Endothelial cell of umbilical vein (primary cell): Measurements from ENCODE around the gene AUTS2. TPM values are rescaled to one million over a fixed set of nuclear protein-coding genes. Genes with fewer than 3 reads are reported as not detected.

Experiments used
- BruUV-seq: library from RNA; stranded (reverse); fragments of 400-500 nt; replicated peaks from 2 replicates; lab custom pipeline; 2021; lab: Mats Ljungman, UMichigan
- CTCF ChIA-PET: fragments of 300-600, 350-600 bp; sonication (Branson Sonifier 250); formaldehyde crosslinking; loops from one replicate; lab custom pipeline; 2021; ENCODE audit warnings: antibody characterized with exemption, inconsistent platforms; lab: Charles Lee
- POLR2A ChIA-PET: fragments of 300-600, 350-600 bp; sonication (Branson Sonifier 250); formaldehyde crosslinking; loops from one replicate; lab custom pipeline; 2021; ENCODE audit warnings: antibody characterized with exemption, inconsistent platforms; lab: Charles Lee
- DNase-seq: peaks from one replicate; pipeline ENCODE4 v3.0.0-alpha.2; 2011; ENCODE audit warnings: low read depth, low spot score
- FAIRE-seq: peaks from 2 replicates; lab custom pipeline; 2011; peaks lifted over from hg19 to GRCh38; lab: Jason Lieb, UNC
- H2AFZ ChIP-seq: 2 replicates; pipeline ENCODE4 v1.6.0; 2012; ENCODE audit warnings: low read depth, low read length, control low read depth, inconsistent platforms
- H3K27ac ChIP-seq: 2 replicates; pipeline ENCODE4 v1.5.1; 2011; ENCODE audit warnings: low read depth, mild to moderate bottlenecking, control low read depth, low read length, moderate library complexity; ENCODE audit not compliant: insufficient read depth
- H3K27me3 ChIP-seq, 2 experiments: 2 replicates each; pipeline versions ENCODE4 v1.6.0 to v1.6.1; 2011; ENCODE audit warnings: low read length in 2 of 2, mixed read lengths in 1 of 2; ENCODE audit not compliant: control insufficient read depth in 2 of 2, insufficient read depth in 2 of 2
- H3K36me3 ChIP-seq, 2 experiments: 2 replicates in 1 of 2; 3 replicates in 1 of 2; pipeline ENCODE4 v1.5.1; 2011; ENCODE audit warnings: low read length in 2 of 2, mild to moderate bottlenecking in 1 of 2, moderate library complexity in 1 of 2; ENCODE audit not compliant: control insufficient read depth in 2 of 2, insufficient read depth in 2 of 2; ENCODE audit errors: extremely low read depth in 1 of 2
- H3K4me1 ChIP-seq: 3 replicates; pipeline ENCODE4 v1.5.1; 2011; ENCODE audit warnings: mild to moderate bottlenecking, low read length; ENCODE audit not compliant: control insufficient read depth, insufficient read depth; ENCODE audit errors: extremely low read depth
- H3K4me2 ChIP-seq: 2 replicates; pipeline ENCODE4 v1.6.1; 2011; ENCODE audit warnings: low read length, control low read depth, mixed read lengths; ENCODE audit not compliant: insufficient read depth
- H3K4me3 ChIP-seq, 3 experiments: fragments of 200-600 bp in 1 of 3; sonication (generic), shearing (Covaris generic) in 1 of 3; replicated peaks in 1 of 3; 2 replicates each; pipeline ENCODE4 v1.5.1; 2011 to 2016; ENCODE audit warnings: control low read depth in 3 of 3, low read length in 3 of 3, mild to moderate bottlenecking in 2 of 3, inconsistent platforms in 1 of 3, low read depth in 1 of 3, moderate library complexity in 1 of 3; ENCODE audit not compliant: insufficient read depth in 1 of 3
- H3K79me2 ChIP-seq: 2 replicates; pipeline ENCODE4 v1.6.0; 2012; ENCODE audit warnings: low read length, inconsistent platforms; ENCODE audit not compliant: control insufficient read depth, insufficient read depth
- H3K9ac ChIP-seq: replicated peaks from 2 replicates; pipeline ENCODE3; 2011; ENCODE audit warnings: low read length, control low read depth; ENCODE audit not compliant: insufficient read depth; ENCODE audit errors: extremely low read depth
- H3K9me1 ChIP-seq: replicated peaks from 3 replicates; pipeline ENCODE4 v1.6.0; 2011; ENCODE audit warnings: mild to moderate bottlenecking, low read length; ENCODE audit not compliant: control insufficient read depth, insufficient read depth; ENCODE audit errors: extremely low read depth
- H3K9me3 ChIP-seq: replicated peaks from 2 replicates; pipeline ENCODE4 v1.5.1; 2012; ENCODE audit warnings: low read length, inconsistent platforms; ENCODE audit not compliant: control insufficient read depth, insufficient read depth
- H4K20me1 ChIP-seq: replicated peaks from 2 replicates; pipeline ENCODE3; 2011; ENCODE audit warnings: mild to moderate bottlenecking, low read length; ENCODE audit not compliant: control insufficient read depth, insufficient read depth; ENCODE audit errors: extremely low read depth
- EZH2 ChIP-seq: IDR thresholded peaks from 2 replicates; pipeline ENCODE4 v1.6.1; 2012; ENCODE audit warnings: borderline replicate concordance, low read depth, mild to moderate bottlenecking, moderate library complexity, low read length, inconsistent platforms; ENCODE audit not compliant: severe bottlenecking
- FOS ChIP-seq: IDR thresholded peaks from 2 replicates; pipeline ENCODE4 v1.6.1; 2011; ENCODE audit warnings: mild to moderate bottlenecking, low read length, moderate library complexity, borderline replicate concordance; ENCODE audit not compliant: insufficient read depth
- GATA2 ChIP-seq: IDR thresholded peaks from 2 replicates; pipeline ENCODE4 v1.7.0; 2011; ENCODE audit warnings: low read depth, mild to moderate bottlenecking, moderate library complexity, mixed read lengths, low read length; ENCODE audit not compliant: insufficient read length, insufficient read depth
- JUN ChIP-seq: IDR thresholded peaks from 2 replicates; pipeline ENCODE4 v1.6.1; 2011; ENCODE audit warnings: borderline replicate concordance, low read depth; ENCODE audit not compliant: insufficient read length, insufficient read depth
- MYC ChIP-seq: IDR thresholded peaks from one replicate; pipeline ENCODE4 v1.6.1; 2011; ENCODE audit warnings: mild to moderate bottlenecking, low read depth, low read length
- POLR2A ChIP-seq: IDR thresholded peaks from 2 replicates; pipeline ENCODE4 v1.6.1; 2012; ENCODE audit warnings: low read depth, mild to moderate bottlenecking, control low read depth, low read length
- POLR2AphosphoS5 ChIP-seq: IDR thresholded peaks from 2 replicates; pipeline ENCODE4 v1.6.1; 2012; ENCODE audit warnings: low read depth, mild to moderate bottlenecking, control low read depth, low read length, moderate library complexity; ENCODE audit not compliant: insufficient read depth
- dilution Hi-C: fragments of 300-500 bp; cut with MboI; formaldehyde crosslinking; loops from one replicate; pipeline ENCODE4 v1.15.0; 2019; ENCODE audit warnings: low sequenced_read_pairs; ENCODE audit not compliant: extremely low pct_ligation_motif_present
- intact Hi-C: fragments of 100-400 bp; cut with micrococcal nuclease; formaldehyde crosslinking; loops from one replicate; pipeline ENCODE4 v1.10.0; 2022
- polyA plus RNA-seq, 4 experiments: library from polyadenylated mRNA; depleted of rRNA in 3 of 4; stranded (reverse) in 3 of 4; unstranded in 1 of 4; fragments of >200 nt; gene quantifications; 2 replicates each; pipeline versions ENCODE4 v1.2.1 to v1.2.3, GENCODE V29; 2011 to 2012; ENCODE audit warnings: missing spikeins in 1 of 4
- total RNA-seq: library from RNA; stranded (reverse); gene quantifications from 2 replicates; pipeline ENCODE4 v1.2.3, GENCODE V29; 2021
- TF ChIP-seq, protein P1 (sequence below), 2 donors: IDR thresholded peaks; 1 replicate in 1 of 2; 2 replicates in 1 of 2; pipeline ENCODE4 v1.5.1; 2011; ENCODE audit warnings: low read length in 2 of 2, mild to moderate bottlenecking in 2 of 2, moderate library complexity in 2 of 2, control low read depth in 1 of 2, inconsistent platforms in 1 of 2, low read depth in 1 of 2; ENCODE audit not compliant: insufficient read depth in 1 of 2; ENCODE audit errors: extremely low read depth in 1 of 2
- TF ChIP-seq, protein P2 (sequence below): IDR thresholded peaks from 2 replicates; pipeline ENCODE4 v1.6.1; 2011; ENCODE audit not compliant: insufficient read depth, insufficient read length

AUTS2 gene
- total and polyA plus RNA-seq, 2 donors (not counting 3 experiments of a cell fraction or from before 2014, with no cell fraction given): 0.59 to 8.0 TPM

DNA sequence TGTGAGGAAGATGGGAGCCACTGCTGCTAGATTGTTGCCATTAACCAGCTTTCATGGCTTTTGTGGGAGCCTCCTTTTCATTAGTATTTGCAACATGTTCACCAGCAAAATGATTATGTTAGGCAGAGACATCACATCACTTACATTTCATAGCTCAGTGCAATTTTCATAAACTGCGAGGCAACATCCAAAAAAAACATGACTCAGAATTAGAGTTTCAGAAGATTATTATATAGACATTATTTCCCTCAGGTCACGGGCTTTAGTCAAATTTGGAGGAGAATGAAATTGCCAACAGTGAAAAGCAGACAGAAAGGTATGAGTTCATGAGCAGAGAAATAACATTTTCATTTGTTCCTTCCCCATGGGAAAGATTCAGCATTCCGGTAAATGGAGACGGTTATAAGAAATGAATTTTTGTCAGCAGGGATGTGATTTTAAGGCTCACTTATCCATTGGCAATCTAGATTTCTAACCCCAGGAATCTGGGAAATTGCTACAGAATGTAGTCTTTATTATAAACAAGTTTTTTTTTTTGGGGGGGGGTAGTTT is 573.2 kb downstream of the AUTS2 start:
- Histone ChIP-seq H3K79me2 (no peaks in the 10 kb centered on the region), H3K4me1 (no peaks in the 10 kb centered on the region), H3K4me2 (no peak overlapping the region), H4K20me1 (no peaks in the 10 kb centered on the region), H3K27me3 (no peaks in the 10 kb centered on the region), H2AFZ (no peak overlapping the region), H3K36me3 (no peaks in the 10 kb centered on the region), H3K9ac (no peak overlapping the region), H3K4me3 (no peak overlapping the region), H3K27ac (no peak overlapping the region), H3K9me3 (no peaks in the 10 kb centered on the region), H3K9me1 (no peaks in the 10 kb centered on the region)
- POLR2A ChIA-PET: no interaction called here
- BruUV-seq: no TSS peak
- FAIRE-seq (no peak), DNase-seq (no peak)
- TF ChIP-seq JUN (no peak), EZH2 (no peak), POLR2A (no peak), FOS (no peak), GATA2 (no peak), MYC (no peak), POLR2AphosphoS5 (no peak)
- TF ChIP-seq, protein P1, sequence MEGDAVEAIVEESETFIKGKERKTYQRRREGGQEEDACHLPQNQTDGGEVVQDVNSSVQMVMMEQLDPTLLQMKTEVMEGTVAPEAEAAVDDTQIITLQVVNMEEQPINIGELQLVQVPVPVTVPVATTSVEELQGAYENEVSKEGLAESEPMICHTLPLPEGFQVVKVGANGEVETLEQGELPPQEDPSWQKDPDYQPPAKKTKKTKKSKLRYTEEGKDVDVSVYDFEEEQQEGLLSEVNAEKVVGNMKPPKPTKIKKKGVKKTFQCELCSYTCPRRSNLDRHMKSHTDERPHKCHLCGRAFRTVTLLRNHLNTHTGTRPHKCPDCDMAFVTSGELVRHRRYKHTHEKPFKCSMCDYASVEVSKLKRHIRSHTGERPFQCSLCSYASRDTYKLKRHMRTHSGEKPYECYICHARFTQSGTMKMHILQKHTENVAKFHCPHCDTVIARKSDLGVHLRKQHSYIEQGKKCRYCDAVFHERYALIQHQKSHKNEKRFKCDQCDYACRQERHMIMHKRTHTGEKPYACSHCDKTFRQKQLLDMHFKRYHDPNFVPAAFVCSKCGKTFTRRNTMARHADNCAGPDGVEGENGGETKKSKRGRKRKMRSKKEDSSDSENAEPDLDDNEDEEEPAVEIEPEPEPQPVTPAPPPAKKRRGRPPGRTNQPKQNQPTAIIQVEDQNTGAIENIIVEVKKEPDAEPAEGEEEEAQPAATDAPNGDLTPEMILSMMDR (IDR thresholded peaks at IDR 0.05; ENCODE audit: extremely low read depth in 1 of 2, insufficient read depth in 1 of 2, low read depth in 1 of 2, low read length in 2 of 2): no peak
- TF ChIP-seq, protein P2, sequence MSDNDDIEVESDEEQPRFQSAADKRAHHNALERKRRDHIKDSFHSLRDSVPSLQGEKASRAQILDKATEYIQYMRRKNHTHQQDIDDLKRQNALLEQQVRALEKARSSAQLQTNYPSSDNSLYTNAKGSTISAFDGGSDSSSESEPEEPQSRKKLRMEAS: no peak
- CTCF ChIA-PET: no interaction called here
- dilution Hi-C loops (no loop called here), intact Hi-C loops (no loop called here)
